ENCODE measurements around the gene KLRF1.

KLRF1 gene

GRCh38 chr12:9809338-9809737 lies 17.9 kb upstream of the KLRF1 start:
- no peak for DNase-seq (ENCODE audit: low spot score)

DNA sequence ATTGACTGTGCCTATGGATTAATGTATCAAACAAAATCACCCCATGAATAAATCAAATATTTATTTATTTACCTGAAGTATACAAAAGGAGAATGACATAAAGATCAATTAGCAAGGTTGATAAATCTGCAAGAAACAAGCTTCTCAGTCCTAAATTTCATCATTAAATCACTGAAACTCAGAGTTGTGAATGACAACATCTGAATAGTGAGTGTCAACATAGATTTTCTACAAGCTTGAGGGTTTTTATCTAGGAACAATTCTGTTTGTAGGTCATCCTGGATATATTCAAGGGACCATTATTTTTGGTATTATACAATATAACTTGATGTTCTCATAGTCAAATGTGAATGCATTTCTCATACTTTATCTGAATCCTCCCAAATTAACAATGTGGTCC lies 17.4 kb upstream of the KLRF1 start:
- DNase-seq (ENCODE audit: low spot score): no peak

DNA sequence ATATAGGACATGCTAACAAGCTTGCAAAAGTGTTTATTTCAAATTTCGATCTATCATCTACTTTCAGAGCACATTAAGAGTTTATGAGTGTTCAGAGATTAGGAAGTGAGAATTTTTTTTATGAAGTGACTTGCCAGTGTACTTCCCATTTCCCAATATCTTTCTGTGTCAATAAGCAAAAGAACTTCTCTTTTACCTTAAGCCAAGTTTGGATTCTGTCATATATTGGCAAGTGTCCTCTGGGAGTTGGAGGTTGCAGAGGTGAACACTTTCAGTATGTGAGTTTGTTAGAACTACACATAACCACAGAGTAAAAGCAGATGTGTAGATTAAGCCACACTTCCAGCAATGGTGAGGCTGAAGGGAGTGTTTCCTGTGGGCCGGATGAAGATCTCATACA lies 16.6 kb upstream of the KLRF1 start:
- DNase-seq (ENCODE audit: low spot score): no peak

DNA sequence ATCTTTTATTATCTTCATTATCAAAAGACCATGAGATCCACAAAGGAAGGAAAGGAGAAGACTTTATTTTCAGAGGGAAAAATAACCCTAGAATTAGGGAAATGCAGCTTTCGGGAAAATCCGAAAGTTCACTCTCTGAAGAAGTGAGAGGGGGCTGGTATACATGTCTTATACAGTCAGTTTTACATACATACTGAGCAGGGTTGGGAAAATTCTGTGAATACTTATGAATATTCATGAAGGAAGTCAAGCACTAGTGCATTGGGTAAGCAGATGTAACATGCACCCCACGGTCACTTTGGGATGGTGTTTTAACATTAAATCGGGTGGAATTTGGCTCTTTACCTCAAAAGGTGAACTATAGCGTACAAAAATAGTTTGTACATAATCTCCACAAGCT lies 15.7 kb upstream of the KLRF1 start:
- no peak for DNase-seq (ENCODE audit: low spot score)

- DNase-seq (ENCODE audit: low spot score): peak; percentile 66
These were observed 13.2 kb upstream of the KLRF1 start for GRCh38 chr12:9813821-9814798.

DNA sequence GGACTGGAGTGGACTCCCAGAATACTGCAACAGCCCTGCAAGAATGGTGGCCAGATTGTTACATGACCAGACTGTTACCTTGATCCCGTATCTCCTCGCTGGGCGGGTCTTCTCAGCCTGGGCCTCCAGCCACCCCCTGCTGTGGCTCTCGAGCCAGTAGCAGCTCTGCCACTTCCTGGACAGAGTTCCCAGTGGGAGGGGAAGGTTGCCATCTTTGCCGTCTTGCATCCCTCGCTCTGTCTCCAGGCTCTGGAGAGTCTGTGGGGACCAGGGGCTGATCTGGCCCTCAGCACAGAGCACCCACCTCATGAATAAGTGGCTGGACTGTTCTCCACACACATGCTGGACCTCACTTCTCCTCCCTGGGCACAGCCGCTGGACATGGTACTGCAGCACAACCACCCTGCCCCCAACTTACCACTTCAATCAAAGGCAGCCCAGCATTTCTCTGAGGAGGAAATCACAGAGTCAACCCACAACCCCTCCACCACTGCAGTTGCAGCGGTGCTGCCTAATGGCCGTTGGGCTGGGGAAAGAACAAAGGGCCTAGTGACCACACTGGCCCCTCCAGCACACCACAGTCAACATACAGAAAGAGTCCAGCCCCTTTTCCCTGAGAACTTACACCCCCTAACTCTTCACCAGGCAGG lies 6.9 kb upstream of the KLRF1 start:
- no peak for DNase-seq (ENCODE audit: low spot score)

DNA sequence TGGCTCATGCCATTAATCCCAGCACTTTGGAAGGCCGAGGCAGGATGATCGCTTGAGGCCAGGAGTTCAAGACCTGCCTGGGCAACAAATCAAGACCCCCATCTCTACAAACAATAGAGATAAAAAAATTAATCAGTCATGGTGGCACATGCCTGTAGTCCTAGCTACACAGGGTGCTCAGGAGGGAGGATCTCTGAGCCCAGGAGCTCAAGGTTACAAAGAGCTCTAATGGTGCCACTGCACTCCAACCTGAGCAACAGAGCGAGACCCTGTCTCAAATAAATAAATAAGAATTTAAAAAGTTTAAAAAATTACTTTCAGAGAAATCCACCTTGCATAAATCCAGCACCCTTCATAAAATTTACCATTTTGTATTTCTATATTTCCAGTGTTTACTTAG lies 2.2 kb downstream of the KLRF1 start:
- no peak for DNase-seq (ENCODE audit: low spot score)

GRCh38 chr12:9829982-9830381 lies 2.7 kb downstream of the KLRF1 start:
- DNase-seq (ENCODE audit: low spot score): no peak

DNA sequence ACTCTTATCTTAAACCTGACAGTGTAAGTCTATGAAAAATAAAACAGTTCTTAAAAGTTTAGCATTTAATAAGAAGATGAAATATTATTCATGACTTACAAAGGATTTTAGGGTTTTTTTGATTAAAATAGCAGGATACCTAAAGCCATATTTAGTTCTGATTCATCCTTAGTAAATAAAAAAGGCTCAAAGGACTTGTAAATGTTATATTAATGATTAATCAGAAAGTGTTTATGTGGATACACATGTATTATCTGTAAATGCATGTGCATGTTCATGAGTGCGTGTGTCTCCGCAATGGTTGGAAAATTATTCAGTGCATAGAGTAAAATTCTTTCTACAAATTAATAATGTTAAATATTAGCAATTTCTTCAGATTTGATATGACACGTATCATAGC lies 4.4 kb downstream of the KLRF1 start:
- DNase-seq (ENCODE audit: low spot score): no peak

- DNase-seq (ENCODE audit: low spot score): no peak
These were observed 16.1 kb downstream of the KLRF1 start for GRCh38 chr12:9843407-9843806.

DNA sequence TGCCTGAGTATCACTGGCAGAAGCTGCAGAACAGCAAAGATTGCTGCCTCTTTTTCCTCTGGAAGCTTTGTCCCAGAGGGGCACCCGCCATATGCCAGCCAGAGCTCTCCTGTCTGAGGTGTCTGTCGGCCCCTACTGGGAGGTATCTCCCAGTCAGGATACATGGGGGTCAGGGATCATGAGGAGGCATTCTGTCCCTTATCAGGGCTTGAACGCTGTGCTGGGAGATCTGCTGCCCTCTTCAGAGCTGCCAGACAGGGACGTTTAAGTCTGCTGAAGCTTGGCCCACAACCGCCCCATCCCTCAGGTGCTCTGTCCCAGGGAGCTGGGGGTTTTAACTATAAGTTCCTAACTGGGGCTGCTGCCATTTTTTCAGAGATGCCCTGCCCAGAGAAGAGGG lies 21.6 kb downstream of the KLRF1 start:
- no peak for DNase-seq (ENCODE audit: low spot score)

DNA sequence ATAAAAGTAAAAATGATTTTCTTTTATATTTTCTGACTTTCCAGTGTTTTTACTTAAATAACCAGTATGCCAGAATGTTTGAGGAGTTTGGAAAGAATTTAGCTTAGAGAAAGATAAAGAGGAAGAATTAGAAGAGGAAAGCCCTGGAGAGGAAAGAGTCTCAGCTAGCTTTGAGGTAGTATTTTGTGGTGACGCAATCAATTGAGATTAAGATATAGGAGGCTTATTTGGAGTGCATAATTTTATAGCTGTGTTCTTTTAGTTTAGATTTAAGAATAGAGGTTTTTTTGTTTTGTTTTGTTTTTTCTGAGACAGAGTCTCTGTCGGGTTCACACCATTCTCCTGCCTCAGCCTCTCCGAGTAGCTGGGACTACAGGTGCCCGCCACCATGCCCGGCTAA lies 23.8 kb downstream of the KLRF1 start:
- DNase-seq (ENCODE audit: low spot score): no peak

GRCh38 chr12:9851927-9852326 lies 24.6 kb downstream of the KLRF1 start:
- DNase-seq (ENCODE audit: low spot score): no peak

GRCh38 chr12:9856151-9856550 lies 28.9 kb downstream of the KLRF1 start:
- no peak for DNase-seq (ENCODE audit: low spot score)

GRCh38 chr12:9856894-9857293 lies 29.6 kb downstream of the KLRF1 start:
- DNase-seq (ENCODE audit: low spot score): no peak

DNA sequence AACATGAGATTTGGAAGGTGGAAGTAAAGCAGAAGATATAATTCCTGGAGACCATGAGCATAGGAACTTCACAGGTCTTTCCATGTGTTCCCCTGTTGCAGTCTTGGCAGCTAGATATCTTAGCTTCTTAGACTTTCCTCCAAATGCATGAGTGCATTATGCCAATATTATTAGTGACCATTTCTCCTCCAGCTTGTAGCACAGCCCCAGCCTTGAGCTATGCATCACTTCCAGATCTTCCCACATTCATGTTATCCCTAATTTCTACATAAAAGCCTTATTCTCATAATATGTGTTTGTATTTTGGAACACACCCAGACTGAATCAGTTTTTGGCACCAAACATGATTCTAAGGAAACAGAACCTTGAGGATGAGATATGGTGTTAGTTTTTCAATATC lies 30.9 kb downstream of the KLRF1 start:
- no peak for DNase-seq (ENCODE audit: low spot score)

GRCh38 chr12:9864913-9865675 lies 37.8 kb downstream of the KLRF1 start:
- no peak for DNase-seq (ENCODE audit: low spot score)

DNA sequence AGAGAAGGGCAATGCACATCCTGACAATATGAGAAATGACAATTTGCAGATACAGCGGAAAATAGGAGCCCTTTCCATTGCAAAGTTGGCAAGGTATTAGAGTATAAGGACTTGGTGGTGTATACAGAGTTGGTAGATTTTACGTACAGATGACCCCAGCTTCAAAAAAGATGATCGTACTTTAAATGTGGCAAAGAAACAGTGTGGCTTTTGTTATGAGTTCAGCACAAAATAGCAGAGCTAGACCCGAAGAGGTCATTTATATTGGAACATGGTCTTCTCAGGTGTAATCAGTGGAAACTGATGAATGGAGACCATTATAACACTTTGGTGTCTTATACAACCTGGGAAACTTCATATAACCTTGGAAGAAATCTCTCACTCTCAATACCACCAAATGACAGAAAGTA lies 39.6 kb downstream of the KLRF1 start:
- DNase-seq (ENCODE audit: low spot score): no peak

DNA sequence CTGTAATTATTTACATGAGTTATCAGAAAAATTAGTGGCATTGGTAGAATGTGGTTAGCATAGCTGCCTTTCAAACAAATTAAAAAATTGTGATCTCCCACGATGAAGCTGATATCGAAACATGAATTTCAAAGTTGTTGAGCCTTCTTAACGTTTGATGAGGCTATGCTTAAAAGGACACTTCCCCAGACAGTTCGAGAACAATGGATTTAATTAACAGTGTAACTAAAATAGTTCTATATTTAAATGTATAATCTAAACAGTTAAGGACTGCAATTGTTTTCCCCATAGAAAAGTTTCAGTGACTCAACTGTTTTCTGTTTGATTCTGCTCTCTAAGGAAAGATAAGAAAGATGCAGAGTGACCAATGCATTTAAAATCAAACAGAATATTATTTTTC lies 40.2 kb downstream of the KLRF1 start:
- peak; percentile 43 for DNase-seq (ENCODE audit: low spot score)

DNA sequence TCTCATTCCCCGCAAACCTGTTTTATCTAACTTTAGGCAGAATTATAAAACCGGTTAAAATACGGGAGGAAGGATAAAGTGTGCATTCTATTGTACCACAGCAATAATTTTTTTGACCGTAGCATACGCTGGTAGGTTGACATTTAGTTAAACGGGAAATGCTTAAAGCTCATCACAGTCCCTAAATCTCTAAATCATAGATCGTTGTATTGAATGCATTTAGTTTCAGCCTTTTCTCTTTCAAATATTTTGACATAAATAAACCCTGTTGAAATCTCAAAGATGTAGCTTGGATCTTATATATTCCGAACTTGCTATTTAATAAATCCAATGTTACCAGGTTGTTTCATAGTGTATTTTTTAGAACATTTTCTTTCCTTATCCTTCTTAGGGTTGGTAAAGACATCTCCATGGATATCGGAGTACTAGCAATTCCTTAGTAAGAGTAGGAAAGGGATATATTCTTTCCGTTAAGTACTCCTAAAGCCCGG lies 41.1 kb downstream of the KLRF1 start:
- DNase-seq (ENCODE audit: low spot score): peak; percentile 27

DNA sequence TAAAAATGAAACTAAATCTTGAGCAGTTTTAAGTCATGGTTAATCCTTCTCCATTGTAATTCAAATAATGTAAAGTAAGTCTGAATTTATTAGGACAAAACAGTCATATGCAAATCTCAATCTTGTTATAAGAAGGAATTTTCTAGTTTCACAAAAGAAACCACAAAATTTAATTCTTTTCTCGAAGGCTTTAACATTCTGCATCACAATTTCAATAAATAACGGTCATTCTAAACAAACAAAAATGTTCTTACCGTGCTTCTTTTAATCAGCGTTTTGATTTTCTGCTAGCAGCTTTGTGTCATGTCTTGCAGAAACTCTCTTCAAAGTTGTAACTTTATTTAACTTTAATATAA lies 41.6 kb downstream of the KLRF1 start:
- DNase-seq (ENCODE audit: low spot score): no peak

DNA sequence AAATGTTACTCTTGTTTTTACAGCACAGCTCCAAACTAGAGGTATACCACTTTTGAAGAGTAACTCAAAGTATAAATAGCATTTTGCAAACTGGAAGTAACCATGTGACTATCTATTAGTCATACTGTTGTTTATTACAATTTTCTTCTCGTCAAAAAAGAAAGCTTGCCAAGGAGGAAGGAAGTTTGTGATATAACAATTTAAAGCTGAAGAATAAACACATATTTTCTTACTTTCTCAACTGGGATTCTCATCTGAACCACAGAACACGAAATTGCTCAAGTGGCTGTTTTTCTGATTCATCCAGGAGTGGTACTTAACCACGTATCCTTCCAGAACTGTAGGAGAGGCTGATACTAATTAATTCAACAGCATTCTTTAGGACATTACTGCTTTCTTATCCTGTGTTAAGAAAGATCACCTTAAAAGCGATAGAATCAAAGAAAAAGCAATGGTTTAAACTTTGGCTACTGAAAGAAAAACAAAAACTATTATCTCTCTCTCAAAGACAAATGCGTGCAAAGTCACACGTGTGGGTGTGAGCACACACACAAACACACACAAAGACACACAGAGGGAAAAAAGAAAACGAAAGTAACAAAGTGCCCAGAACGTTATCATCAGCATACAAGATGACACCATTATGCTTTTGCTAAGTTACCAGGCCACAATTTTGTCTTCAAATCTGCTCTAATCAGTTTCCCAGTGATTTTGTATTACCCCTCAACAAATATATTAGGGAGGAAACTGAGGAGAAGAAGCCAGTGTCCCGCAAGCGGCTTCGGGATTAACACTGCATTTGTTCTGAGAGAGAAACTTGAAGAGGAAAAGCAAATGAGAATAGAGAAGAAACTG lies 42.3 kb downstream of the KLRF1 start, which contains the start of gene CLEC2B:
Gene CLEC2B (minus strand): TSS at position 48 of the 855 bp plus-strand sequence.
- peak; percentile 56 for DNase-seq (ENCODE audit: low spot score)

All from hematopoietic multipotent progenitor cell treated with erythropoietin and hydrocortisone succinate and interleukin-3 and kit ligand, for 15 days (in vitro differentiated cells).